Cerebellar cortex (tissue), 1 donor: ENCODE results near the gene ELP4.
"Not testable (repeated sequence)": the region's sequence is repeated elsewhere in the genome, so short reads cannot be mapped to it uniquely, and the experiment has no call there.

Experiments used
- DNase-seq: peaks from one replicate; pipeline ENCODE4 v3.0.0-alpha.2; 2015; ENCODE audit warnings: low spot score

The ELP4 gene

DNA sequence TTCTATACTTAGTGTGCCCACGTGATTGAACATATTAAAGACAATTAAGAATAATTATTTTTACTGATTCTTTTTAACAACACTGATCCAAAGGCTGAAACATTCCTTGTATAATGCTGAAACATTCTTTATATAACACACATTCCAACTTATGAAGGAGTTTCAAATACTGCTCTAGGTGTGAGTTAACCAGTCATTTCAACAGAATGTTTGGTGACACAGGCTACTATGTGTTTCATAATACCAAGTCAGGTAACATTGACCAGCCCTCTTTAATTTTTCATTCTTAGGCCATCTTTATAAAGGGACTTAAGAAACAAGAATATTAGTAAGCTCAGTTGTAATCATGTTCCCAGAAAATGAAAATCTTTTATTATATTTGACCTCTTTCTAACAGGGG lies 136.6 kb downstream of the ELP4 start:
- no peak for DNase-seq

DNA sequence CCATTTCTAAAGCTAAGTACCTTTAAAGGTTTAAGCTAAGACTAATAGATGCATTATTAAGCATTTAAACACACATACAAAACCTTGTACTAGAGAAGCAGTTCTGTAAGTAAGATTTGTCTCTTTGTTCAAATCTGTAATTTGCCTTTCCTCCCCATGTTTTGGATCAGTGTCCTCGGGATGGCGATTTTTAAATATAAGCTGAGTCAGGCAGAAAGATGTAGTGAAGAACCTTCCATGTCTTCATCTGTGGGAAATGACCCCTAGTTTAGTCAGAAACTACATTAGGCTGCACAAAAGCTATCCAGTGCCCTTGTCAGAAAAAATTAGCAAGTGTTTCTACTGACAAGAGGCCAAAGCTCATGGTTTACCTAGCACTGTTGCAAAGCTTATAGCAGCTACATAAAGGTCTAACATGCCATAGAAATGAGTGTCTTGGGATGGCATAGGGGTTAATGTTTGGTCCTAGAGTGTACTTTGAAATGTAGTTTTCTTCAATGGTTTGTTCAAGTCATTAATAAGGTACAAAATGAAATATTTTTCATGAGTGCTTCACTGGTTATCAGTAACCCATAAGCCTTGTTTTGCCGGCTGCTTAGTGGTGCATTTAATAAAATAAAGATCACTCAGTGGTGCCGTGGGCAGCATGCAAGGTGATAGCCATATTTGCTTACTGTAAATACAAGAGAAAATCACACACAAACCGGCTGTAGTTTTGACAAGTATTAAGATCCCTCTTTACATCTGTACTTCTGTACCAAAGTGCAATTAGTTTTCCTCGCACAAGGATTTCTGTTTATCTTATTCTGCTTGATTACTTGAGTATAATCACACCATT lies 139.8 kb downstream of the ELP4 start:
- DNase-seq = peak; percentile 38

- DNase-seq = no peak
Measured at GRCh38 chr11:31651208-31651607, 141.6 kb downstream of the ELP4 start.

DNA sequence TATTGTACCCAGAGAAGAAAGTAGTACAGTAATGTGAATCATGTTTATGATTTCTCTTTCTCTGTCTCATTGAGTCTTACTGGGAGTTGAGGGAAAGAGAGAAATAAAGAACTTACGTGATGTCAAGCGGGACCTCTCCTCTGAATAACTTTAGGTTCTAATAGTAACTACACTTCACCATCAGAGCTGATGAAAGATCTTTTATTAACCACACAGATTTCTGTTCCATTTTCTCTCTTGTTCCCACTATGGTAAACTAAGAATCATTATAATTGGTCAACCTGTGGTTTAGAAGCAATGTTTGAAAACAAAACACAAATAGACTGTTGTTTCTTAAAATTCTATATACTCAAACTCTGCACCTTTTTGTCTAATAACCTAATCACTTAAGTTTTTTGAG lies 142.3 kb downstream of the ELP4 start:
- no peak for DNase-seq

DNA sequence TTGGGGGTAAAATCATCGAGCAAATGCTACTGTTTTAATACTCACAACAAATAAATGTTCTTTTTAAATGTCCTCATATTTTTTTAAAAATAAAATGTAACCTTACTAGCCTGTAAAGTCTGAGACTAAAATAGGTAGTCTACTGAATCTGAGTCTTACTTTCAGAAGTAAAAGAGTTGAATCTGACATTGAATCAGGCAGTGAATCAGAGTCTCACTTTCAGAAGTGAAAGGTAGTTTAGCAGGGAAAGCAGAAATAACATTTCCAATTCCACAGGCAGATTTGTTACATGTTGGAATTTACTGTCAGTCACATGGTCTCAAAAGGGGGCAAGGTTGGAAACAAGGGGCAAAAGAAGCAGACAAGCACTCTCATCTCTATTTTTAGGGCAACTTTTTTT lies 143.0 kb downstream of the ELP4 start:
- no peak for DNase-seq

DNA sequence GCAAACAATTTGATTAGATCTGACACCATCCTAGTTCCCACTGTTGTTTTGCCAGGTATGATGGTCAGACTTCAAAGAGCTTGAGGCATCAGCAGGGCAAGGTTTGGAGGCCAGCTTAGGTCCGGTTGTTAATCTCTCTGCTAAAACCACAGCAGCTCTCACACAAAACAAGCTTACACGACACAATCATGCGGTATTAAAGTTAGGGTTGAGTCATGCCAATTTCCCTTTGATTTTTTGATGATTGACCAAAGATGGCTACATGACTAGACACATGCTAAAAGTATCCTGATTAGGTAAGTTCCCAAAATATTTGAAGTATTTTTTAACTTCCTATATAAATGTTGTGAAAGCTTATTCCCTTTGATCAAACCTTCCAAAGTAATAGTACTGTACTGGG lies 145.9 kb downstream of the ELP4 start:
- DNase-seq = no peak

DNA sequence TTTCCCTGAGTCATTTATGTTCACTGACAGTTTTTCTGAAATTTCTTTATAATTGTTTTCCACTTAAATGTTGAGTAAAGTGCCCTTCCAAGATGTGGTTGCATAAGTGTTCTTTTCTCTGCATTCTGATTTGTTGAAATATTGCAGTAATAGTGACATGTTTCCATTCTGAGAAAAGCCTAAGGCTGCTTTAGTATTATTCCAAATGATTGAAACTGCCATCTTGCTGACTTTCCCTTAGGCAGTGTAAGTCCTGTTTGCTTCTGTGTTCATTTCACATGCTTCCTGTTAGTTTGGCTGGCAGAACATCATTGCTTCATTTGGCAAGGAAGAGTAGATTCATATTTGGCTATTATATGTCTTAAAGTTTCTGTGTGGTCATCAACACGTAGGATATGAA lies 146.5 kb downstream of the ELP4 start:
- DNase-seq = no peak

DNA sequence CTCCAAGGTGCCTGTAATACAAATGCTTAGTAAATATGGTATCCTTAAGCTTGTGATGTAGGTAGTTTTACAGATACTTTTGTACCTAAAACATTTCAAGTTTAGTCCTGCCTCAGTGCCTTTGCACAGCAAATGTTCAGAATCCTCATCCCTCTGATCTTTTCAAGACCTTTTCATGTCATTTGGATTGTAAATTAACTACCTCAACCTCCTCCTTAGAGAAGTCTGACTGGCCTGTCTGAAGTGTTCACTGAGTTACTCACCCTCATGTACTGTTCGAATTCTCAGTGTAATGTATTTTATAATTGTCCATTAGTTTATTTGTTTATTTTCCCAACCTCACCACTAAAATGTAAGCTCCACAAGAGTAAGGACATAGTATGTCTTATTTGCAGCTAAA lies 147.5 kb downstream of the ELP4 start:
- DNase-seq = no peak

DNA sequence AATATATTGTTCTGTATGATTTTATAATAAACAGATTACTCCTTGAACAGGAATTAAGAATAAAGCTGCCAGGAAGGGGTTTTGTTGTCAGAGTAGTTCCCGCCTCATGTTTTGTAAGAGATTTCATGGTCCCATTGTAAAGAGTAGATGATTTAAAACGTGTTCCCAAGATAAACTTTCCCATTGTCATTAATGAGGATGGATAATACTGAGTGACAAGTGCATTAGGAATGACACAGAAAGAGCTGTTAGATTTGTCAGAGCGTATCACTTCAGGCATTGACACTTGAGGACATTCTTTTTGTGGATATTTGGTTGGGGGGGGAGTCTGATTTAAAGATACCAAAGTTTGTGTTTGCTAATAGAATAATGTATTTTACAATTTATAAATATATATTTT lies 154.6 kb downstream of the ELP4 start:
- DNase-seq = no peak

GRCh38 chr11:31664954-31665353 lies 155.4 kb downstream of the ELP4 start:
- no peak for DNase-seq

- DNase-seq = peak; percentile 83
Measured at GRCh38 chr11:31671681-31672080, 162.1 kb downstream of the ELP4 start.

DNA sequence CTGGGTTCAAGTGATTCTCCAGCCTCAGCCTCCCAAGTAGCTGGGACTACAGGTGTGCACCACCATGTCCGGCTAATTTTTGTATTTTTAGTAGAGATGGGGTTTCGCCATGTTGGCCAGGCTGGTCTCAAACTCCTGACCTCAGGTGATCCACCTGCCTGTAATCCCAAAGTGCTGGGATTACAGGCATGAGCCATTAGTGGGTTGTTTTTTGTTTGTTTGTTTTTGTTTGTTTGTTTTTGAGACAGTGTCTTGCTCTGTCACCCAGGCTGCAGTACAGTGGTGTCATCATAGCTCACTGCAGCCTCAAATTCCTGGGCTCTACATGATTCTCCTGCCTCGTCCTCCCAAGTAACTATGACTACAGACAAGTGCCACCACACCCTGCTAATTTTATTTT lies 163.5 kb downstream of the ELP4 start:
- DNase-seq = not testable (repeated sequence)

GRCh38 chr11:31676280-31676982 lies 166.9 kb downstream of the ELP4 start:
- DNase-seq = no peak

DNA sequence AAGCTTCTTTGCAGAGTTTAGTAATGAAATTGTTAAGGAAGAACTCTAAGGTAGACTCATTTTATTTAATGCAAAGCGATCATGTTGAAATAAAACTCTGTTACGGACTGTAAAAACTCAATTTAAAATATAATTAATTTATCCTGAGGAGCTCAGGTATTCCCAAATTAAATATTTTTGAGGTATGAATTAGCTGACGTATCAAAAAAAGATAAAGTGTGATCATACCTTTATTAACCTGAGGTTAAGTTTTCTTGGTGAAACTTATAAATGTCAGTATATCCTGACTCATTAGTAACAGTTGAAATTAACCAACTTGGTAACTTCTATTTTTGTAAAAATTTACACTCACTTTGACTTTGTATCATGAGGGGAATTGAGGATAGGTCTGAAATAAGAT lies 171.2 kb downstream of the ELP4 start:
- no peak for DNase-seq

DNA sequence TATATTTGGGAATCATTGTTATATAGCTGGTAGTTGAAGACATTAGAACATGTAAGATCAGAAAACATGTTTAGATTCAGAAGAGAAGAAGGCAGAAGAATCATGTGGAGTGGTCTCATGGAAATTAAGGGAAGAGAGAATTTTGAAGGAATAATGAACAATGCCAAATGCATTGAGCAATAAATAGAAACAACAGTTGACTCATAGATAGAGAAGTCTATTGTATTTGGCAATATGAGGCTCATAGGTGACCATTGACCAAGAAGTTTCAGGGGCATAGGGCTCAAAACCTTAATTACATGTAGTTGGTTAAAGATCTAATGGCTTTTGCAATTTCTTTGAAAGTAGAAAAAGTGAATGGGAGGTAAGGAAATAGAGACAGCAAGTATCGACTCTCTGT lies 177.7 kb downstream of the ELP4 start:
- no peak for DNase-seq

- DNase-seq = peak; percentile 70
Measured at GRCh38 chr11:31687861-31688260, 178.3 kb downstream of the ELP4 start.

DNA sequence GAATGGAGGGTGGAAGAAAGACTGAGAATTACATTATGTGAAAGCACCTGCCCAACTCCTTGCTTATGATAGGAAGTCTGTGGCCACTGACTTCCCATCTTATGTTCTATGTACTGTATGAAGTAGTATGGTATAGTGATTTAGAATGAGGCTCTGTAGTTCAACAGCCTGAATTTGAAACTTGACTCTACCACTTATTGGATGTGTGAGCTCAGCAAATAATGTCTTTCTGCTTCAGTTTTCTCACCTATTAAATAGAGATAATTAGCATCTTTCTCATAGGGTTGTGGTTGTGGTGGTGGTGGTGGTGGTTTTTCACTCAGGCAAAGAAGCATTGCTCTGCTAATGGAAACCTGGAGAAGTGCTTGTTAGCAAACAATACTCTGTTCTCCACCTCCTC lies 180.0 kb downstream of the ELP4 start:
- DNase-seq = no peak

DNA sequence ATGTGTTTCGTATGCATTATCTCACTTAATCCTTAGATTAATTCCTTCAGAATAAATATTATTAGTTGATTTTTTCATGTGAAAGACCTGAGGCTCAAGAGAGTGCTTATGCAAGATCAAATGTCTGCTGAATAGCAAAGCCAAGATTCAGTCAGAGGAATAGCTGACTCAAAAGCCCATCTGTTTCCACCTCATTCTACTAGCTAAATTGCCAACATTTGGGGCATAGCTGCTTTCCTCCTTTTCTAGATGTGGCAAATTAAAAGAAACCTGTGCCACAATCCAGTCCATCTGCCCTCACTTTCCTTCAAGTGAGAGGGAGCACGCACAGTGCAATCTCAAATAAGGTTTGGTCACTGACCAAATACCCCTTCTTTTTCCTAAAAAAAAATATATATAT lies 180.5 kb downstream of the ELP4 start:
- peak; percentile 98 for DNase-seq

GRCh38 chr11:31690516-31690915 lies 180.9 kb downstream of the ELP4 start:
- DNase-seq = no peak

DNA sequence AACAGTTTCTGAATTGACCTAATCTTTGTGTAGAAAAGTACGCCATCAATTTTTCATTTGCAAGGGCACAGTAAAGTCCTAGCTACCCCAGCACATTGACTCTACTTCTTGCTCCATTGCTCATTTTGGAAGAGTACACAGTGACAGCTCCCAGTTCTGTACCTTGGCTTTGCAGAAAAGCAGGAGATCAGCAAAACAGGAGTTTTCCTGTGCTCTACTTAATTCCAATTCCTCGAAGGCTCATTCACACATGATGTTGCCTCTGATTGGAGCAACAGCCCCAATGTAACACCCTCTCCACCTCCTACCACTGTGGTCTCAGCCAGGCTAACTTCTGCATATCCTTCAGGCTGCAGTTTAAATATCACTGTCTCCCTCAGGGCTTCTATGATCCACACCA lies 182.9 kb downstream of the ELP4 start:
- DNase-seq = peak; percentile 54

DNA sequence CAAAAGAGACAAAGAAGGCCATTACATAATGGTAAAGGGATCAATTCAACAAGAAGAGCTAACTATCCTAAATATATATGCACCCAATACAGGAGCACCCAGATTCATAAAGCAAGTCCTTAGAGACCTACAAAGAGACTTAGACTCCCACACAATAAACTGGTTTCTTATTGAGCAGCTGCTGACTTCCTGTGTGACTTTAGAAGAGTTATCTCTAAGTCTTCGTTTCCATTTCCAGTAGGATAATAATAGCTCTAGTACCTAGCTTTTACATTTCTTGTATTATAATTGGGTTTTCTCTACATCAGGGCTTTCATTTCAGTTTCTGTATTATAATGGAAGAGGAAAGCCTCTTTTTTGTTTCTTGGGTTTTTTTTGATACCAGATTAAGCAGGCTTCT lies 187.5 kb downstream of the ELP4 start:
- DNase-seq = not testable (repeated sequence)

- DNase-seq = peak; percentile 57
Measured at GRCh38 chr11:31699066-31699465, 189.5 kb downstream of the ELP4 start.

DNA sequence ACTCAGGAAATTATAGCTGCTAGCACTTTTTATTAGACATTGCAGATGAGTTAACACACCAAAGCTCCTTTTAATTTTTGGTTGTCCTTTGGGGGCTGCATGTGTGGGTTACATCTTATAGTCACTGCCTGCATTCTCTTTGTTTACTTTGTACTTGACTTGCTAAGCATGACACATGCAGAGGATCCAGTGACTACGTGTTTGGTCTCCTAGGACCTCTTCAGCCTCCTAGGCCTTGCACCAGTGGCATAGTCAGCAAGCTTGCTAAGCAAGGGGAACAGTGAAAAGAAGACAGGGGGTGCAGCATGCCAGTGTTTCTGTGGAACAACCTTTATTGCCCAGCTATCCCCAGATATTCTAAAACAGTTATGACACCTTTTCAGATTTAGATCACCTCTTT lies 193.4 kb downstream of the ELP4 start:
- no peak for DNase-seq

DNA sequence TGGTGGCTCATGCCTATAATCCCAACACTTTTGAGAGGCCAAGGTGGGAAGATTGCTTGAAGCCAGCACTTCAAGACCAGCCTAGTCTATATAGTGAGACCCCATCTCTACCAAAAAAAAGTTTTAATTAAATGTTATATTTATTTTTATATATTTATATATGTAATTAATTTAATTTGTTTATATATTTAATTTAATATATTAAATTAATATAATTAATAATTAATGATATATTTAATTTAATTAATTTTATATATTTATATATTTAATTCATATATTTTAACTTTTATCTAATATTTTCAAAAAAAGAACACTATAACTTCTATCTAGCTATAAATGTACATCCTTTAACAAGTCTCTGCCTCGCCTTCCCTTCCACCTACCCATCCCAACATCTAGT lies 196.8 kb downstream of the ELP4 start:
- DNase-seq = no peak
